ACC112 (cell line): ENCODE results near the gene YJU2.
"Not testable (repeated sequence)": the region's sequence is repeated elsewhere in the genome, so short reads cannot be mapped to it uniquely, and the experiment has no call there.

Experiments
- H2AFZ ChIP-seq: fragments of 200-600 bp; sonication (generic); one replicate; pipeline ENCODE4 v1.6.0; 2017; ENCODE audit warnings: antibody characterized with exemption, low read length; ENCODE audit not compliant: unreplicated experiment
- H3K27ac ChIP-seq: fragments of 200-600 bp; sonication (generic); 2 replicates; pipeline ENCODE4 v1.5.1; 2014; ENCODE audit warnings: low read depth, mild to moderate bottlenecking, antibody characterized with exemption, low read length, moderate library complexity
- H3K27me3 ChIP-seq: fragments of 200-600 bp; sonication (generic); 2 replicates; pipeline ENCODE4 v1.6.1; 2014; ENCODE audit warnings: mild to moderate bottlenecking, antibody characterized with exemption, low read length, moderate library complexity, mixed read lengths; ENCODE audit not compliant: insufficient read depth
- H3K36me3 ChIP-seq: fragments of 200-600 bp; sonication (generic); 2 replicates; pipeline ENCODE4 v1.6.1; 2016; ENCODE audit warnings: mild to moderate bottlenecking, antibody characterized with exemption, low read length, moderate library complexity, mixed read lengths; ENCODE audit not compliant: insufficient read depth
- H3K4me1 ChIP-seq: fragments of 200-600 bp; sonication (generic); one replicate; pipeline ENCODE4 v1.6.1; 2016; ENCODE audit warnings: low read length, mixed read lengths; ENCODE audit not compliant: insufficient read depth, unreplicated experiment, control insufficient read depth
- H3K4me3 ChIP-seq: fragments of 200-600 bp; sonication (generic); 2 replicates; pipeline ENCODE4 v1.5.1; 2014; ENCODE audit warnings: mild to moderate bottlenecking, low read depth, low read length
- H3K79me2 ChIP-seq: fragments of 200-600 bp; sonication (generic); one replicate; pipeline ENCODE4 v1.6.0; 2016; ENCODE audit warnings: low read length; ENCODE audit not compliant: control insufficient read depth, unreplicated experiment, insufficient read depth

YJU2 gene

DNA sequence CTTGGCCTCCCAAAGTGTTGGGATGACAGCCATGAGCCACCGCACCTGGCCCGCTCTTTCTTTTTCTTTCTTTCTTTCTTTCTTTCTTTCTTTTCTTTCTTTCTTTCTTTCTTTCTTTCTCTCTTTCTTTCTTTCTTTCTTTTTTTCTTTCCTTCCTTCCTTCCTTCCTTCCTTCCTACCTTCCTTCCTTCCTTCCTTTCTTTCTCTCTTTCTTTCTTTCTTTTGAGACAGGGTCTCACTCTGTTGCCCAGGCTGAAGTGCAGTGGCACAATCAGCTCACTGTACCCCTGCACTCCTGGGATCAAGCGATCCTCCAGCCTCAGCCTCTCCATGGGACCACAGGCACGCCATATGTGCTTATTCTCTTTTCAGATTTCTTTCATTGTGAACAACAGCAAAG lies 39.3 kb downstream of the YJU2 start:
- not testable (repeated sequence) for H3K79me2 ChIP-seq, H2AFZ ChIP-seq, H3K27ac ChIP-seq, H3K4me3 ChIP-seq, H3K36me3 ChIP-seq, H3K4me1 ChIP-seq
- H3K27me3 ChIP-seq, result peaks cover 14% of the 10 kb centered on the region

- Histone ChIP-seq H2AFZ (no peak overlapping the region), H3K27ac (no peak overlapping the region), H3K4me1 (no peaks in the 10 kb centered on the region), H3K27me3 (peaks cover 7% of the 10 kb centered on the region), H3K4me3 (no peak overlapping the region), H3K79me2 (no peaks in the 10 kb centered on the region), H3K36me3 (no peaks in the 10 kb centered on the region)
Observed at GRCh38 chr19:4288091-4288777, 41.4 kb downstream of the YJU2 start.

DNA sequence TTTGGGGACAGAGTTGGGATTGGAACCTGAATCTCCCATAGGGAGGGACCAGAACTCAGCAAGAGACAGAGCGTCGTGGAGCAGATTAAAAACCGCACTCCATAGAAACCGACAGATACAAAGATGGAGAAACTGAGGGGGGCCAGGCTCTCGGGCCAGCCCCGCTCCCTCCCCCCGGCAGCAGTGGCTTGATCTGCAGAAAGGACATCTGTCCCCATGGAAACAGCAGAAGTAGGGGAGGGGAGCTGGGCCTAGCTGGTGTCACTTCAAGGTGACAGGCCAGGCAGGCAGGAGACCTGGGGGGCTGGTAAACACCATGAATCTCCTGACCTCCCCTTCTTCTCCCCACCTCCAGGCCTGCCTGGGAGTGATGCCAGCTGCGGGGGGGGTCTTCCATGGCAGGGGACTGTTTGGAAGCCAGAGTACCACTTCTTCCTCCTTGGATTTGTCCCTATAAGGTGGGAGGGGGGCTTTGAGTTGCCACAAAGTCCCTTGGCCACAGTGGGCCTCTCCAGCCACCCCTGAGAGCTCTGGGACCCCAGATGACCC lies 44.4 kb downstream of the YJU2 start:
- Histone ChIP-seq H2AFZ (no peak overlapping the region), H3K27me3 (no peaks in the 10 kb centered on the region), H3K27ac (no peak overlapping the region), H3K79me2 (no peaks in the 10 kb centered on the region), H3K4me3 (no peak overlapping the region), H3K4me1 (no peaks in the 10 kb centered on the region), H3K36me3 (no peaks in the 10 kb centered on the region)

GRCh38 chr19:4292515-4292914 lies 45.6 kb downstream of the YJU2 start:
- no peaks in the 10 kb centered on the region for H3K4me1 ChIP-seq
- H3K4me3 ChIP-seq, result no peak overlapping the region
- no peak overlapping the region for H2AFZ ChIP-seq
- no peaks in the 10 kb centered on the region for H3K36me3 ChIP-seq
- no peak overlapping the region for H3K27ac ChIP-seq
- H3K79me2 ChIP-seq, result no peaks in the 10 kb centered on the region
- no peaks in the 10 kb centered on the region for H3K27me3 ChIP-seq

DNA sequence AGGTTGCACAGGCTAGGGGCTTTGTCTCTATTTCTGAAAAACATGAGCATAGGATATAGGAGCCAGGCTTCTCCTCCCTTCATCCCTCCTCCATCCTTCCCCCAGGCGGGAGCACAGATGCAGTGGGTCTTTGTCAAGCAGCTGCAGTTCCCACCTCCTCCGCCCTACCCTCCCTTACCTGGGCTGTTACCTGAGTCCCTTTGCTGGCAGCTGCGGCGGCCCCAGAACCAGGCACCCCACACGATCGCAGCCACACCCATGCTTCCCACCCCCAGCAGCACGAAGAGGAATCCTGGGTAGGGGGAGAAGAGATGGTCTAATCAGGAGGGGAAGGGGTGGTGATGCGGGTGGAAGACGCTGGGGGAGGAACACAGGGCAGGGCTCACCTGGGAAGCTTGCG lies 47.5 kb downstream of the YJU2 start:
- Histone ChIP-seq H3K4me3 (no peak overlapping the region), H3K27me3 (no peaks in the 10 kb centered on the region), H2AFZ (no peak overlapping the region), H3K4me1 (no peaks in the 10 kb centered on the region), H3K79me2 (no peaks in the 10 kb centered on the region), H3K27ac (no peak overlapping the region), H3K36me3 (no peaks in the 10 kb centered on the region)

GRCh38 chr19:4295972-4296771 lies 49.3 kb downstream of the YJU2 start:
- Histone ChIP-seq H3K4me3 (no peak overlapping the region), H3K27ac (no peak overlapping the region), H2AFZ (no peak overlapping the region), H3K27me3 (no peaks in the 10 kb centered on the region), H3K4me1 (no peaks in the 10 kb centered on the region), H3K79me2 (no peaks in the 10 kb centered on the region), H3K36me3 (no peaks in the 10 kb centered on the region)

GRCh38 chr19:4297901-4298809 lies 51.3 kb downstream of the YJU2 start:
- Histone ChIP-seq H3K27me3 (no peaks in the 10 kb centered on the region), H3K36me3 (no peaks in the 10 kb centered on the region), H3K4me3 (no peak overlapping the region), H2AFZ (no peak overlapping the region), H3K4me1 (no peaks in the 10 kb centered on the region), H3K27ac (no peak overlapping the region), H3K79me2 (no peaks in the 10 kb centered on the region)

GRCh38 chr19:4298810-4299550 lies 52.1 kb downstream of the YJU2 start:
- Histone ChIP-seq H3K36me3 (no peaks in the 10 kb centered on the region), H3K4me1 (no peaks in the 10 kb centered on the region), H3K4me3 (no peak overlapping the region), H3K27me3 (no peaks in the 10 kb centered on the region), H2AFZ (no peak overlapping the region), H3K79me2 (no peaks in the 10 kb centered on the region), H3K27ac (no peak overlapping the region)

DNA sequence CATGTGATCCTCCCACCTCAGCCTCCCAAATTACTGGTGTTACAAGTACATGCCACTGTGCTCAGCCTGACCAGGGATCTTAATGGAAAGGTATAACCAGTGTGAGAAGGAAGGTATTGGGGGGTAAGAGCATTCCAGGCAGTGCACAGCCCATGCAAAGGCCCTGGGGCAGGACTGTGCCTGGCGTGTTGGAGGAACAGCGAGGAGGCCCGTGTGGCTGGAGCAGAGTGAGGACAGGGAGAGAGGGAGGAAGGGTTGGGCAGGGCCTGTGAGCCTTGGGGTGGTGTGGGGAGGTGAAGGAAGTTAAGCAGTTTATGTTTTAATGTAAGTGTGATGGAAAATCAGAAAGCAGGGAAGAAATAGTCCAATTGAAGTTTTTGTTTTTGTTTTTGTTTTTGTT lies 53.7 kb downstream of the YJU2 start:
- no peaks in the 10 kb centered on the region for H3K79me2 ChIP-seq

More for the DNA sequence above, 53.7 kb downstream of the YJU2 start:
- Histone ChIP-seq H3K27me3 (no peaks in the 10 kb centered on the region), H2AFZ (no peak overlapping the region), H3K27ac (no peak overlapping the region), H3K36me3 (no peaks in the 10 kb centered on the region), H3K4me1 (no peaks in the 10 kb centered on the region), H3K4me3 (no peak overlapping the region)
